ENCODE measurements around the gene TYMP. TPM values are rescaled to one million over a fixed set of nuclear protein-coding genes. Genes with fewer than 3 reads are reported as not detected.

The TYMP gene
- total and polyA plus RNA-seq, 2 of the 4 experiments (the other 2 are of a cell fraction), result 0.18 to 0.74 TPM

GRCh38 chr22:50513175-50513574 is 16.6 kb downstream of the TYMP start:
- H3K27me3 ChIP-seq (ENCODE audit: control insufficient read depth, insufficient read depth, low read length), result no peaks in the 10 kb centered on the region
- no peak overlapping the region for H3K4ac ChIP-seq (ENCODE audit: low read depth, low read length)
- no TSS peak for BruUV-seq (replicated peaks)
- H3K27ac ChIP-seq (ENCODE audit: insufficient read depth, low read length), result no peak overlapping the region
- DNase-seq, result no peak
- in situ Hi-C loops (cut with MboI; ENCODE audit: low sequenced_read_pairs) (no loop called here), dilution Hi-C loops (cut with HindIII; ENCODE audit: low sequenced_read_pairs, unreplicated experiment) (no loop called here), intact Hi-C loops (cut with micrococcal nuclease) (no loop called here)
- H3K14ac ChIP-seq (replicated peaks; ENCODE audit: low read depth, low read length), result no peak overlapping the region
- no peak overlapping the region for H3K4me3 ChIP-seq (ENCODE audit: insufficient read depth, low read depth, low read length)
- H4K8ac ChIP-seq (ENCODE audit: low read depth in 2 of 2, low read length in 2 of 2), result no peak overlapping the region
- no peak for ATAC-seq (ENCODE audit: low read depth)
- peaks cover 4% of the 10 kb centered on the region; the same call in 1 of the 2 replicates for H3K9me1 ChIP-seq (ENCODE audit: insufficient read depth, low read length)
- CTCF ChIA-PET, result no interaction called here
- peaks cover 15% of the 10 kb centered on the region for H3K36me3 ChIP-seq (ENCODE audit: control insufficient read depth, insufficient read depth, low read length)
- H3K4me2 ChIP-seq (ENCODE audit: low read depth, low read length), result no peak overlapping the region
- H2BK5ac ChIP-seq (ENCODE audit: low read depth, low read length, poor library complexity, severe bottlenecking), result no peak overlapping the region
- TF ChIP-seq CHD1 (IDR thresholded peaks at IDR 0.05; ENCODE audit: low read depth, low read length), result no peak
- TF ChIP-seq, protein P1, sequence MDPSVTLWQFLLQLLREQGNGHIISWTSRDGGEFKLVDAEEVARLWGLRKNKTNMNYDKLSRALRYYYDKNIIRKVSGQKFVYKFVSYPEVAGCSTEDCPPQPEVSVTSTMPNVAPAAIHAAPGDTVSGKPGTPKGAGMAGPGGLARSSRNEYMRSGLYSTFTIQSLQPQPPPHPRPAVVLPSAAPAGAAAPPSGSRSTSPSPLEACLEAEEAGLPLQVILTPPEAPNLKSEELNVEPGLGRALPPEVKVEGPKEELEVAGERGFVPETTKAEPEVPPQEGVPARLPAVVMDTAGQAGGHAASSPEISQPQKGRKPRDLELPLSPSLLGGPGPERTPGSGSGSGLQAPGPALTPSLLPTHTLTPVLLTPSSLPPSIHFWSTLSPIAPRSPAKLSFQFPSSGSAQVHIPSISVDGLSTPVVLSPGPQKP (IDR thresholded peaks at IDR 0.05; ENCODE audit: borderline replicate concordance, low read depth, low read length), result no peak
- H3K79me1 ChIP-seq (ENCODE audit: low read depth in 1 of 2, low read length in 2 of 2), result peaks cover 39 to 61% of the 10 kb centered on the region in 2 experiments
- H4K91ac ChIP-seq (ENCODE audit: insufficient read depth, low read depth, low read length), result no peak overlapping the region
- H3K18ac ChIP-seq (ENCODE audit: low read depth, low read length), result no peak overlapping the region
- no peak overlapping the region for H3K9ac ChIP-seq (ENCODE audit: low read depth, low read length)
- H2BK120ac ChIP-seq (ENCODE audit: low read depth, low read length), result no peak overlapping the region
- POLR2A ChIA-PET (ENCODE audit: unreplicated experiment), result no interaction called here
- no peak overlapping the region for H3K23ac ChIP-seq (ENCODE audit: low read depth, low read length)
- H2BK15ac ChIP-seq (ENCODE audit: low read depth, low read length), result no peak overlapping the region
- H2AK9ac ChIP-seq (replicated peaks; ENCODE audit: low read depth, low read length, poor library complexity), result no peak overlapping the region
- no peak overlapping the region for H2BK20ac ChIP-seq (ENCODE audit: low read depth, low read length)
- no peak overlapping the region for H2AFZ ChIP-seq (replicated peaks; ENCODE audit: low read length, poor library complexity)
- H3K9me3 ChIP-seq (ENCODE audit: control insufficient read depth, insufficient read depth, low read length), result no peaks in the 10 kb centered on the region
- 97% methylated on average over 12 of the region's 15 CpGs; no CpG with 5 or more reads in 1 of the 2 experiments for WGBS, 2 experiments (ENCODE audit: extremely low coverage in 2 of 2, insufficient read length in 1 of 2)
- H2AK5ac ChIP-seq (ENCODE audit: low read depth, low read length), result no peak overlapping the region
- H3K4me1 ChIP-seq (ENCODE audit: control insufficient read depth, insufficient read depth, low read length), result peaks cover 2% of the 10 kb centered on the region; the same call in 1 of the 2 replicates
- no peak overlapping the region for H3K56ac ChIP-seq (ENCODE audit: extremely low read depth, insufficient read depth, low read length)
- H4K20me1 ChIP-seq (ENCODE audit: insufficient read depth, low read length), result peaks cover 4% of the 10 kb centered on the region
- no peak overlapping the region for H4K5ac ChIP-seq (ENCODE audit: low read depth, low read length)
